Sigmoid colon (tissue), 7 donors: ENCODE measurements around the gene GRM4. TPM values are rescaled to one million over a fixed set of nuclear protein-coding genes. Genes with fewer than 3 reads are reported as not detected.

ENCODE experiments used
- DNase-seq: peaks from one replicate; pipeline ENCODE4 v3.0.0-alpha.2; 2019
- H3K27ac ChIP-seq, 4 donors: fragments of 200-600 bp; sonication (generic); one replicate each; pipeline ENCODE4 v1.5.1; 2016 to 2019; ENCODE audit warnings: mild to moderate bottlenecking in 1 of 4
- H3K27me3 ChIP-seq, 3 donors: fragments of 200-600 bp; sonication (generic); one replicate each; pipeline ENCODE4 v1.5.1; 2019; ENCODE audit warnings: mild to moderate bottlenecking in 1 of 3
- H3K36me3 ChIP-seq, 4 donors: fragments of 200-600 bp; sonication (generic); one replicate each; pipeline ENCODE4 v1.5.1; 2016 to 2019
- H3K4me1 ChIP-seq, 4 donors: fragments of 200-600 bp; sonication (generic); one replicate each; pipeline ENCODE4 v1.5.1; 2017 to 2019
- H3K4me3 ChIP-seq, 4 donors: fragments of 200-600 bp; sonication (generic); one replicate each; pipeline ENCODE4 v1.5.1; 2017 to 2019; ENCODE audit warnings: mild to moderate bottlenecking in 2 of 4, moderate library complexity in 1 of 4
- H3K9me3 ChIP-seq, 4 donors: fragments of 200-600 bp in 3 of 4; sonication (generic) in 3 of 4; one replicate each; pipeline versions ENCODE4 v1.5.1 to v1.6.1; 2013 to 2019
- CTCF ChIP-seq, 4 experiments: fragments of 450-650 bp in 3 of 4; fragments of 200-600 bp in 1 of 4; IDR thresholded peaks; one replicate each; pipeline ENCODE4 v1.5.1; 2016 to 2019; ENCODE audit warnings: antibody characterized with exemption in 4 of 4, mild to moderate bottlenecking in 3 of 4, moderate library complexity in 2 of 4
- EP300 ChIP-seq, 4 donors: sonication (generic); formaldehyde crosslinking; IDR thresholded peaks; one replicate each; pipeline ENCODE4 v1.6.1; 2017; ENCODE audit warnings: antibody characterized with exemption in 4 of 4
- POLR2A ChIP-seq, 2 donors: fragments of 450-650 bp; IDR thresholded peaks; one replicate each; pipeline ENCODE4 v1.6.1; 2016; ENCODE audit warnings: antibody characterized with exemption in 2 of 2, mild to moderate bottlenecking in 2 of 2, moderate library complexity in 2 of 2
- POLR2AphosphoS5 ChIP-seq, 4 donors: sonication (generic); formaldehyde crosslinking; IDR thresholded peaks; one replicate each; pipeline ENCODE4 v1.6.1; 2017; ENCODE audit warnings: antibody characterized with exemption in 4 of 4
- WGBS, 2 donors: extraction: QIAGEN DNeasy Blood & Tissue Kit; methylation state at CpG; one replicate each; pipeline ENCODE4 v1.1.7; 2013; 5-methylcytosine and 5-hydroxymethylcytosine counted together
- intact Hi-C: fragments of 100-400 bp; cut with DNase I; formaldehyde crosslinking; loops from one replicate; pipeline ENCODE4 v1.15.1; 2023
- polyA plus RNA-seq, 3 donors: library from polyadenylated mRNA; stranded (reverse); fragments of 200-250 nt; gene quantifications; one replicate each; pipeline ENCODE4 v1.2.3, GENCODE V29; 2013
- total RNA-seq, 4 donors: library from RNA; depleted of rRNA; stranded (reverse); fragments of >200 nt; gene quantifications; one replicate each; pipeline ENCODE4 v1.1.0, GENCODE V29; 2016
- donor health status: healthy with polysubstance abuse.
- donor health status: Bipolar disorder and iron deficiency.
- donor health status: healthy.

GRM4 gene
- total and polyA plus RNA-seq, 7 donors: 0.07 to 0.14 TPM; not detected in 5

GRCh38 chr6:33980176-33981175 is 165.4 kb downstream of the GRM4 start:
- no peaks in the 10 kb centered on the region for H3K4me1 ChIP-seq
- intact Hi-C loops: no loop called here
- H3K36me3 ChIP-seq: no peaks in the 10 kb centered on the region
- H3K27me3 ChIP-seq: peaks cover 7 to 15% (median 10%) of the 10 kb centered on the region in 3 donors
- no peak overlapping the region for H3K27ac ChIP-seq
- DNase-seq: no peak
- no peaks in the 10 kb centered on the region for H3K9me3 ChIP-seq
- H3K4me3 ChIP-seq: no peak overlapping the region
- no peak for TF ChIP-seq EP300 (IDR thresholded peaks at IDR 0.05)
- no peak for TF ChIP-seq CTCF (IDR thresholded peaks at IDR 0.05)
- TF ChIP-seq POLR2AphosphoS5 (IDR thresholded peaks at IDR 0.05): no peak
- TF ChIP-seq POLR2A (IDR thresholded peaks at IDR 0.05): no peak
- WGBS, 2 donors: 54 to 76% methylated on average over 25 of the region's 25 CpGs

- H3K9me3 ChIP-seq: no peaks in the 10 kb centered on the region
- H3K36me3 ChIP-seq: no peaks in the 10 kb centered on the region
- H3K4me3 ChIP-seq: no peak overlapping the region
- peaks cover 9 to 22% (median 14%) of the 10 kb centered on the region in 3 donors for H3K27me3 ChIP-seq
- intact Hi-C loops: no loop called here
- DNase-seq: no peak
- WGBS, 2 donors: 75% methylated on average over 4 of the region's 4 CpGs
- H3K4me1 ChIP-seq: no peaks in the 10 kb centered on the region
- TF ChIP-seq POLR2A (IDR thresholded peaks at IDR 0.05) (no peak), EP300 (IDR thresholded peaks at IDR 0.05) (no peak), CTCF (IDR thresholded peaks at IDR 0.05) (no peak), POLR2AphosphoS5 (IDR thresholded peaks at IDR 0.05) (no peak)
- no peak overlapping the region for H3K27ac ChIP-seq
These were observed 166.1 kb downstream of the GRM4 start for GRCh38 chr6:33979750-33980149.

- DNase-seq: no peak
- H3K36me3 ChIP-seq: no peaks in the 10 kb centered on the region
- peaks cover 9 to 33% (median 14%) of the 10 kb centered on the region in 3 donors for H3K27me3 ChIP-seq
- H3K9me3 ChIP-seq: no peaks in the 10 kb centered on the region
- no peak for TF ChIP-seq POLR2AphosphoS5 (IDR thresholded peaks at IDR 0.05)
- TF ChIP-seq EP300 (IDR thresholded peaks at IDR 0.05): no peak
- TF ChIP-seq CTCF (IDR thresholded peaks at IDR 0.05): no peak
- no peak for TF ChIP-seq POLR2A (IDR thresholded peaks at IDR 0.05)
- no peak overlapping the region for H3K4me3 ChIP-seq
- H3K27ac ChIP-seq: no peak overlapping the region
- intact Hi-C loops: no loop called here
- 19 to 62% methylated on average over 16 of the region's 16 CpGs for WGBS, 2 donors
- H3K4me1 ChIP-seq: no peaks in the 10 kb centered on the region
These were observed 167.3 kb downstream of the GRM4 start for GRCh38 chr6:33978412-33979150.

- no peak for DNase-seq
- Histone ChIP-seq H3K36me3 (no peaks in the 10 kb centered on the region), H3K27me3 (peaks cover 9 to 33% (median 14%) of the 10 kb centered on the region in 3 donors)
These were observed 168.1 kb downstream of the GRM4 start for GRCh38 chr6:33977606-33978411.

More at GRCh38 chr6:33977606-33978411, 168.1 kb downstream of the GRM4 start:
- intact Hi-C loops: no loop called here
- Histone ChIP-seq H3K4me3 (no peak overlapping the region), H3K4me1 (no peaks in the 10 kb centered on the region), H3K9me3 (no peaks in the 10 kb centered on the region), H3K27ac (no peak overlapping the region)
- 59 to 80% methylated on average over 15 of the region's 15 CpGs for WGBS, 2 donors
- no peak for TF ChIP-seq CTCF (IDR thresholded peaks at IDR 0.05)
- TF ChIP-seq POLR2A (IDR thresholded peaks at IDR 0.05): no peak
- no peak for TF ChIP-seq POLR2AphosphoS5 (IDR thresholded peaks at IDR 0.05)
- TF ChIP-seq EP300 (IDR thresholded peaks at IDR 0.05): no peak
